GM12865 (cell line): ENCODE measurements around the gene CST6.

Experiments used
- DNase-seq: peaks from one replicate; pipeline ENCODE4 v3.0.0; 2010; ENCODE audit warnings: low read depth
- H3K4me3 ChIP-seq: 2 replicates; pipeline ENCODE4 v1.5.1; 2011; ENCODE audit warnings: mild to moderate bottlenecking, low read depth, low read length, control low read depth
- CTCF ChIP-seq: IDR thresholded peaks from 2 replicates; pipeline ENCODE4 v1.5.1; 2011; ENCODE audit warnings: low read length, control low read depth, low read depth, inconsistent platforms; ENCODE audit not compliant: insufficient read depth; ENCODE audit errors: missing control alignments

CST6 gene

GRCh38 chr11:66048547-66049323 lies 36.9 kb downstream of the CST6 start, which contains the start of gene GAL3ST3:
GAL3ST3 (minus strand) TSS chr11:66049161; CDS start chr11:66045415, 3,746 bp downstream.
- no peak within 1 kb of the TSS for H3K4me3 ChIP-seq
- DNase-seq = no peak
- no peak for TF ChIP-seq CTCF

GRCh38 chr11:66050581-66051231 lies 38.9 kb downstream of the CST6 start:
- no peak for TF ChIP-seq CTCF
- DNase-seq = no peak
- H3K4me3 ChIP-seq = no peak overlapping the region

GRCh38 chr11:66051371-66051765 lies 39.6 kb downstream of the CST6 start:
- peak overlapping the region; percentile 54 for H3K4me3 ChIP-seq
- TF ChIP-seq CTCF = no peak
- DNase-seq = no peak

- DNase-seq = peak; percentile 100
- TF ChIP-seq CTCF = no peak
These were observed 40.2 kb downstream of the CST6 start, which contains the start of gene SF3B2 for GRCh38 chr11:66051766-66052663. SF3B2 (plus strand) TSS chr11:66052364; CDS start chr11:66052385, 21 bp downstream.

GRCh38 chr11:66052664-66052982 lies 40.8 kb downstream of the CST6 start:
- TF ChIP-seq CTCF = no peak
- no peak for DNase-seq
- peak overlapping the region; percentile 83 for H3K4me3 ChIP-seq

More at GRCh38 chr11:66051766-66052663, 40.2 kb downstream of the CST6 start, which contains the start of gene SF3B2:
- peak within 1 kb of the TSS; percentile 83 for H3K4me3 ChIP-seq

- TF ChIP-seq CTCF = no peak
- H3K4me3 ChIP-seq = no peak overlapping the region
- DNase-seq = no peak
These were observed 43.2 kb downstream of the CST6 start for GRCh38 chr11:66055021-66055420.
